Measurements from ENCODE around the gene TMPRSS12. TPM values are rescaled to one million over a fixed set of nuclear protein-coding genes. Genes with fewer than 3 reads are reported as not detected.
"Not testable (repeated sequence)": the region's sequence is repeated elsewhere in the genome, so short reads cannot be mapped to it uniquely, and the experiment has no call there.

The TMPRSS12 gene
- total and polyA plus RNA-seq, 2 donors (not counting 1 experiment from before 2014, with no cell fraction given) = not detected

GRCh38 chr12:50828121-50828520, 14.6 kb upstream of the TMPRSS12 start:
- WGBS (ENCODE audit: insufficient coverage) = 100% methylated on average over 1 of the region's 1 CpG
- H4K20me1 ChIP-seq (ENCODE audit: control insufficient read depth, insufficient read depth, low read length, poor library complexity, severe bottlenecking) = no peaks in the 10 kb centered on the region
- H3K4me3 Mint-ChIP-seq = no peak overlapping the region
- H2AFZ ChIP-seq (ENCODE audit: insufficient read depth, low read depth, low read length, poor library complexity, severe bottlenecking) = no peak overlapping the region
- H3K4me1 Mint-ChIP-seq = peaks cover 6% of the 10 kb centered on the region
- no peak overlapping the region for H3K4me2 ChIP-seq (replicated peaks; ENCODE audit: low read depth, low read length, poor library complexity, severe bottlenecking)
- H3K36me3 ChIP-seq (replicated peaks in 1 of 2; ENCODE audit: control extremely low read depth in 1 of 2, control insufficient read depth in 1 of 2, extremely low read depth in 1 of 2, insufficient read depth in 2 of 2, low read length in 1 of 2) = no peaks in the 10 kb centered on the region
- H3K4me1 ChIP-seq (ENCODE audit: control insufficient read depth in 2 of 2, insufficient read depth in 2 of 2, low read length in 2 of 2) = peaks cover 3% of the 10 kb centered on the region in 2 donors
- H3K27me3 ChIP-seq (replicated peaks in 1 of 4; ENCODE audit: control extremely low read depth in 1 of 4, control insufficient read depth in 3 of 4, insufficient read depth in 4 of 4, low read length in 3 of 4) = no peaks in the 10 kb centered on the region
- H3K79me2 ChIP-seq (ENCODE audit: control insufficient read depth, insufficient read depth, low read length) = no peaks in the 10 kb centered on the region
- DNase-seq = no peak
- H3K9ac ChIP-seq (ENCODE audit: low read length) = no peak overlapping the region
- H3K27me3 Mint-ChIP-seq = no peaks in the 10 kb centered on the region
- intact Hi-C loops (cut with micrococcal nuclease) = loop anchor here (5.0 kb wide), 1 partner anchor 704 kb away; no protein-coding TSS in a partner anchor
- no peak overlapping the region for H3K4me3 ChIP-seq (ENCODE audit: control extremely low read depth in 1 of 5, extremely low read depth in 1 of 5, insufficient read depth in 1 of 5, low read depth in 2 of 5, low read length in 4 of 5)
- ChIA-PET POLR2A (interaction anchor here (1.1 kb wide), 1 partner anchor 64 kb away, joined by 4 read pairs; the partner anchor contains the start of gene ATF1), CTCF (interaction anchor here (0.5 to 7.3 kb wide), 4 partner anchors 20 to 437 kb away, joined by 3 to 343 read pairs (median 15); no protein-coding TSS in a partner anchor)
- ATAC-seq (ENCODE audit: low read depth) = no peak
- peaks cover 3% of the 10 kb centered on the region for H3K9me3 Mint-ChIP-seq (ENCODE audit: insufficient read depth)
- no peak overlapping the region for H3K27ac ChIP-seq (ENCODE audit: low read length in 2 of 2)
- peaks cover 0 to 1% (median under 1%) of the 10 kb centered on the region in 3 donors for H3K9me3 ChIP-seq (ENCODE audit: control extremely low read depth in 1 of 3, control insufficient read depth in 2 of 3, insufficient read depth in 1 of 3, low read length in 2 of 3)
- H3K27ac Mint-ChIP-seq = no peak overlapping the region
- TF ChIP-seq CTCF (IDR thresholded peaks at IDR 0.05) (no peak), EZH2 (IDR thresholded peaks at IDR 0.05; ENCODE audit: borderline replicate concordance, insufficient read depth, low read depth, low read length, poor library complexity, severe bottlenecking) (no peak)

- Histone ChIP-seq H3K4me2 (replicated peaks; ENCODE audit: low read depth, low read length, poor library complexity, severe bottlenecking) (no peak overlapping the region), H3K27ac (ENCODE audit: low read length in 2 of 2) (no peak overlapping the region), H4K20me1 (ENCODE audit: control insufficient read depth, insufficient read depth, low read length, poor library complexity, severe bottlenecking) (no peaks in the 10 kb centered on the region), H3K4me1 (ENCODE audit: control insufficient read depth in 2 of 2, insufficient read depth in 2 of 2, low read length in 2 of 2) (peaks cover 3% of the 10 kb centered on the region in 2 donors), H3K79me2 (ENCODE audit: control insufficient read depth, insufficient read depth, low read length) (no peaks in the 10 kb centered on the region), H3K4me3 (ENCODE audit: control extremely low read depth in 1 of 5, extremely low read depth in 1 of 5, insufficient read depth in 1 of 5, low read depth in 2 of 5, low read length in 4 of 5) (no peak overlapping the region), H3K36me3 (replicated peaks in 1 of 2; ENCODE audit: control extremely low read depth in 1 of 2, control insufficient read depth in 1 of 2, extremely low read depth in 1 of 2, insufficient read depth in 2 of 2, low read length in 1 of 2) (no peaks in the 10 kb centered on the region), H3K9ac (ENCODE audit: low read length) (no peak overlapping the region), H3K9me3 (ENCODE audit: control extremely low read depth in 1 of 3, control insufficient read depth in 2 of 3, insufficient read depth in 1 of 3, low read length in 2 of 3) (peaks cover 2 to 7% (median 3%) of the 10 kb centered on the region in 3 donors), H3K27me3 (replicated peaks in 1 of 4; ENCODE audit: control extremely low read depth in 1 of 4, control insufficient read depth in 3 of 4, insufficient read depth in 4 of 4, low read length in 3 of 4) (no peaks in the 10 kb centered on the region), H2AFZ (ENCODE audit: insufficient read depth, low read depth, low read length, poor library complexity, severe bottlenecking) (no peak overlapping the region)
- Mint-ChIP-seq H3K4me1 (peaks cover 6% of the 10 kb centered on the region), H3K9me3 (ENCODE audit: insufficient read depth) (peaks cover 3% of the 10 kb centered on the region), H3K27me3 (no peaks in the 10 kb centered on the region), H3K27ac (no peak overlapping the region), H3K4me3 (no peak overlapping the region)
- intact Hi-C loops (cut with micrococcal nuclease) = loop anchor here (5.0 kb wide), 1 partner anchor 703 kb away; no protein-coding TSS in a partner anchor
- 100% methylated on average over 1 of the region's 2 CpGs for WGBS (ENCODE audit: insufficient coverage)
- no peak for TF ChIP-seq CTCF (IDR thresholded peaks at IDR 0.05)
- no peak for TF ChIP-seq EZH2 (IDR thresholded peaks at IDR 0.05; ENCODE audit: borderline replicate concordance, insufficient read depth, low read depth, low read length, poor library complexity, severe bottlenecking)
- ATAC-seq (ENCODE audit: low read depth) = no peak
- no peak for DNase-seq
- CTCF ChIA-PET = interaction anchor here (5.5 to 7.3 kb wide), 2 partner anchors 63 to 158 kb away, joined by 26 to 343 read pairs; no protein-coding TSS in a partner anchor
- POLR2A ChIA-PET = interaction anchor here (1.1 kb wide), 1 partner anchor 65 kb away, joined by 4 read pairs; the partner anchor contains the start of gene ATF1
These were observed 13.8 kb upstream of the TMPRSS12 start for GRCh38 chr12:50828886-50829285.

- H3K27ac ChIP-seq (ENCODE audit: low read length in 2 of 2); H3K4me2 ChIP-seq (replicated peaks; ENCODE audit: low read depth, low read length, poor library complexity, severe bottlenecking); H3K4me1 Mint-ChIP-seq; ATAC-seq (ENCODE audit: low read depth); H3K9me3 Mint-ChIP-seq (ENCODE audit: insufficient read depth); H3K4me1 ChIP-seq (ENCODE audit: control insufficient read depth in 2 of 2, insufficient read depth in 2 of 2, low read length in 2 of 2); H2AFZ ChIP-seq (ENCODE audit: insufficient read depth, low read depth, low read length, poor library complexity, severe bottlenecking); CTCF ChIA-PET; H3K27me3 Mint-ChIP-seq; H3K27ac Mint-ChIP-seq; H4K20me1 ChIP-seq (ENCODE audit: control insufficient read depth, insufficient read depth, low read length, poor library complexity, severe bottlenecking); H3K36me3 ChIP-seq (replicated peaks in 1 of 2; ENCODE audit: control extremely low read depth in 1 of 2, control insufficient read depth in 1 of 2, extremely low read depth in 1 of 2, insufficient read depth in 2 of 2, low read length in 1 of 2); H3K4me3 ChIP-seq (ENCODE audit: control extremely low read depth in 1 of 5, extremely low read depth in 1 of 5, insufficient read depth in 1 of 5, low read depth in 2 of 5, low read length in 4 of 5); H3K27me3 ChIP-seq (replicated peaks in 1 of 4; ENCODE audit: control extremely low read depth in 1 of 4, control insufficient read depth in 3 of 4, insufficient read depth in 4 of 4, low read length in 3 of 4); H3K4me3 Mint-ChIP-seq; DNase-seq; H3K79me2 ChIP-seq (ENCODE audit: control insufficient read depth, insufficient read depth, low read length); H3K9ac ChIP-seq (ENCODE audit: low read length); POLR2A ChIA-PET: not testable (repeated sequence)
- H3K9me3 ChIP-seq (ENCODE audit: control extremely low read depth in 1 of 3, control insufficient read depth in 2 of 3, insufficient read depth in 1 of 3, low read length in 2 of 3) = peaks cover 2 to 14% (median 9%) of the 10 kb centered on the region in 3 donors
- intact Hi-C loops (cut with micrococcal nuclease) = loop anchor here (10.0 kb wide), 1 partner anchor 51 kb away; no protein-coding TSS in a partner anchor
These were observed 8.9 kb upstream of the TMPRSS12 start for GRCh38 chr12:50833801-50834200.

Measured in B cell (primary cell).